H1 (cell line): ENCODE measurements around the gene TMEM54. TPM values are rescaled to one million over a fixed set of nuclear protein-coding genes. Genes with fewer than 3 reads are reported as not detected.

Experiments
- CTCF ChIA-PET: fragments of 300-600 bp; sonication (Branson Sonifier 250); formaldehyde crosslinking; loops from one replicate; lab custom pipeline; 2021; ENCODE audit not compliant: partially characterized antibody; lab: Charles Lee
- POLR2A ChIA-PET: fragments of 300-600 bp; sonication (Branson Sonifier 250); formaldehyde crosslinking; loops from one replicate; lab custom pipeline; 2021; ENCODE audit warnings: inconsistent platforms; ENCODE audit not compliant: partially characterized antibody; lab: Charles Lee
- DNase-seq, 2 experiments: peaks; one replicate each; pipeline versions ENCODE4 v3.0.0 to v3.0.0-alpha.2; 2010 to 2022; ENCODE audit warnings: low spot score in 2 of 2, low read depth in 1 of 2, mixed read lengths in 1 of 2
- FAIRE-seq: peaks from 2 replicates; lab custom pipeline; 2011; peaks lifted over from hg19 to GRCh38; lab: Jason Lieb, UNC
- H2AFZ ChIP-seq: 2 replicates; pipeline ENCODE4 v1.8.1; 2012; ENCODE audit warnings: low read length, inconsistent platforms
- H2AK5ac ChIP-seq: 2 replicates; pipeline ENCODE4 v1.6.1; 2013; ENCODE audit warnings: low read depth, low read length
- H2BK120ac ChIP-seq: replicated peaks from 2 replicates; pipeline ENCODE3; 2013; ENCODE audit warnings: low read depth, low read length, inconsistent platforms
- H2BK12ac ChIP-seq: 2 replicates; pipeline ENCODE4 v1.6.1; 2013; ENCODE audit warnings: low read depth, low read length
- H2BK15ac ChIP-seq: 2 replicates; pipeline ENCODE4 v1.6.1; 2013; ENCODE audit warnings: low read length
- H2BK20ac ChIP-seq: 2 replicates; pipeline ENCODE4 v1.6.1; 2013; ENCODE audit warnings: low read length
- H2BK5ac ChIP-seq: 2 replicates; pipeline ENCODE4 v1.6.1; 2013; ENCODE audit warnings: low read depth, low read length
- H3K14ac ChIP-seq: 2 replicates; pipeline ENCODE4 v1.6.1; 2013; ENCODE audit warnings: inconsistent platforms; ENCODE audit not compliant: insufficient read length
- H3K18ac ChIP-seq: 2 replicates; pipeline ENCODE4 v1.6.1; 2013; ENCODE audit warnings: low read length; ENCODE audit errors: extremely low read depth
- H3K23ac ChIP-seq: 2 replicates; pipeline ENCODE4 v1.6.1; 2013; ENCODE audit warnings: inconsistent platforms; ENCODE audit not compliant: insufficient read length
- H3K23me2 ChIP-seq: 2 replicates; pipeline ENCODE4 v1.6.1; 2013; ENCODE audit warnings: low read depth, low read length
- H3K27ac ChIP-seq: 2 replicates; pipeline ENCODE4 v1.6.1; 2011; ENCODE audit warnings: low read depth, low read length, inconsistent platforms
- H3K27me3 ChIP-seq, 4 experiments: replicated peaks in 1 of 4; 1 replicate in 1 of 4; 2 replicates in 3 of 4; pipeline versions ENCODE4 v1.6.1 to v1.8.1; 2011 to 2013; ENCODE audit warnings: low read length in 3 of 4, mild to moderate bottlenecking in 3 of 4, inconsistent platforms in 2 of 4, mixed read lengths in 2 of 4, moderate library complexity in 1 of 4; ENCODE audit not compliant: control insufficient read depth in 3 of 4, insufficient read depth in 3 of 4; ENCODE audit errors: extremely low read depth in 1 of 4
- H3K36me3 ChIP-seq, 4 experiments: 2 replicates each; pipeline versions ENCODE4 v1.6.1 to v1.8.1; 2011 to 2013; ENCODE audit warnings: mild to moderate bottlenecking in 4 of 4, low read length in 3 of 4, moderate library complexity in 2 of 4, control low read depth in 1 of 4, inconsistent platforms in 1 of 4; ENCODE audit not compliant: insufficient read depth in 4 of 4, control insufficient read depth in 2 of 4
- H3K4ac ChIP-seq: replicated peaks from 2 replicates; pipeline ENCODE3; 2013; ENCODE audit warnings: low read length, low read depth, mixed read lengths, inconsistent platforms; ENCODE audit not compliant: insufficient read length
- H3K4me1 ChIP-seq, 4 experiments: replicated peaks in 1 of 4; 1 replicate in 1 of 4; 2 replicates in 3 of 4; pipeline versions ENCODE4 v1.6.1 to v1.8.1; 2011 to 2013; ENCODE audit warnings: low read length in 3 of 4, inconsistent platforms in 2 of 4, mixed read lengths in 1 of 4; ENCODE audit not compliant: insufficient read depth in 4 of 4, control insufficient read depth in 3 of 4
- H3K4me2 ChIP-seq, 2 experiments: 2 replicates each; pipeline versions ENCODE4 v1.6.1 to v1.8.1; 2011 to 2013; ENCODE audit warnings: low read depth in 2 of 2, low read length in 2 of 2, control low read depth in 1 of 2, inconsistent platforms in 1 of 2, mild to moderate bottlenecking in 1 of 2; ENCODE audit not compliant: insufficient read depth in 1 of 2
- H3K4me3 ChIP-seq, 4 experiments: fragments of 200-600, 300-600 bp in 1 of 4; sonication (generic), shearing (Covaris generic), sonication (Bioruptor Twin) in 1 of 4; 2 replicates each; pipeline versions ENCODE4 v1.5.1 to v1.8.1; 2011 to 2016; ENCODE audit warnings: low read length in 4 of 4, low read depth in 3 of 4, control low read depth in 2 of 4, inconsistent platforms in 2 of 4, mild to moderate bottlenecking in 2 of 4, mixed read lengths in 1 of 4, moderate library complexity in 1 of 4; ENCODE audit not compliant: insufficient read depth in 2 of 4; ENCODE audit errors: extremely low read depth in 1 of 4
- H3K56ac ChIP-seq: replicated peaks from 2 replicates; pipeline ENCODE3; 2013; ENCODE audit warnings: low read depth, mild to moderate bottlenecking, mixed read lengths, low read length, inconsistent platforms; ENCODE audit not compliant: insufficient read length
- H3K79me1 ChIP-seq: 2 replicates; pipeline ENCODE4 v1.6.1; 2013; ENCODE audit warnings: low read depth, low read length, control low read depth
- H3K79me2 ChIP-seq, 2 experiments: 2 replicates each; pipeline versions ENCODE4 v1.6.1 to v1.8.1; 2012 to 2013; ENCODE audit warnings: low read length in 2 of 2, mild to moderate bottlenecking in 2 of 2, inconsistent platforms in 1 of 2; ENCODE audit not compliant: insufficient read depth in 2 of 2, control insufficient read depth in 1 of 2
- H3K9ac ChIP-seq, 4 experiments: replicated peaks in 1 of 4; 1 replicate in 1 of 4; 2 replicates in 3 of 4; pipeline versions ENCODE4 v1.6.1 to v1.8.1; 2011 to 2013; ENCODE audit warnings: low read depth in 3 of 4, low read length in 3 of 4, control low read depth in 2 of 4, mild to moderate bottlenecking in 2 of 4, moderate library complexity in 2 of 4, inconsistent platforms in 1 of 4; ENCODE audit errors: extremely low read depth in 1 of 4
- H3K9me3 ChIP-seq, 2 experiments: 2 replicates each; pipeline versions ENCODE4 v1.6.1 to v1.8.1; 2012 to 2013; ENCODE audit warnings: mild to moderate bottlenecking in 2 of 2, moderate library complexity in 2 of 2, control low read depth in 1 of 2, inconsistent platforms in 1 of 2, low read depth in 1 of 2, low read length in 1 of 2, mixed read lengths in 1 of 2; ENCODE audit not compliant: insufficient read depth in 2 of 2
- H4K20me1 ChIP-seq, 2 experiments: replicated peaks in 1 of 2; 2 replicates each; pipeline versions ENCODE3 to v1.8.1; 2011 to 2013; ENCODE audit warnings: inconsistent platforms in 2 of 2, low read length in 2 of 2, mild to moderate bottlenecking in 1 of 2; ENCODE audit not compliant: insufficient read depth in 2 of 2, control insufficient read depth in 1 of 2
- H4K5ac ChIP-seq: 2 replicates; pipeline ENCODE4 v1.6.1; 2013; ENCODE audit warnings: low read length, low read depth, mixed read lengths, inconsistent platforms; ENCODE audit not compliant: insufficient read length
- H4K8ac ChIP-seq: 2 replicates; pipeline ENCODE4 v1.8.0; 2013; ENCODE audit warnings: mild to moderate bottlenecking, moderate library complexity, low read length, inconsistent platforms; ENCODE audit not compliant: insufficient read depth; ENCODE audit errors: extremely low read depth
- H4K91ac ChIP-seq: replicated peaks from 2 replicates; pipeline ENCODE3; 2013; ENCODE audit warnings: low read length, mixed read lengths, inconsistent platforms; ENCODE audit not compliant: insufficient read length
- BCL11A ChIP-seq, 2 experiments: IDR thresholded peaks; one replicate each; pipeline ENCODE4 v1.6.1; 2011; ENCODE audit warnings: low read depth in 2 of 2, low read length in 2 of 2, mild to moderate bottlenecking in 2 of 2
- EZH2 ChIP-seq: fragments of 200-600 bp; sonication (generic); IDR thresholded peaks from 2 replicates; pipeline ENCODE4 v1.7.1; 2012; ENCODE audit warnings: low read depth, mild to moderate bottlenecking, moderate library complexity, low read length, inconsistent platforms; ENCODE audit not compliant: severe bottlenecking
- GABPA ChIP-seq: IDR thresholded peaks from 2 replicates; pipeline ENCODE4 v1.6.1; 2011; ENCODE audit warnings: mild to moderate bottlenecking, low read length, moderate library complexity, borderline replicate concordance; ENCODE audit not compliant: insufficient read depth
- JUND ChIP-seq: IDR thresholded peaks from 2 replicates; pipeline ENCODE4 v1.6.1; 2011; ENCODE audit warnings: mild to moderate bottlenecking, improper control_type of control experiment, low read length
- KDM5A ChIP-seq: fragments of 200-600 bp; IDR thresholded peaks from 2 replicates; pipeline ENCODE4 v1.7.1; 2012; ENCODE audit warnings: mild to moderate bottlenecking, low read length, inconsistent platforms, mixed read lengths
- PHF8 ChIP-seq: fragments of 200-600 bp; sonication (generic); conservative IDR thresholded peaks from 2 replicates; pipeline ENCODE4 v1.7.1; 2012; ENCODE audit warnings: low read depth, mild to moderate bottlenecking, inconsistent platforms, low read length, moderate library complexity
- POLR2AphosphoS5 ChIP-seq: IDR thresholded peaks from 2 replicates; pipeline ENCODE4 v1.6.1; 2011; ENCODE audit warnings: low read depth, low read length
- RAD21 ChIP-seq, 2 experiments: IDR thresholded peaks in 1 of 2; conservative IDR thresholded peaks in 1 of 2; 2 replicates each; pipeline ENCODE4 v1.6.1; 2011; ENCODE audit warnings: low read depth in 2 of 2, low read length in 2 of 2, improper control_type of control experiment in 1 of 2, inconsistent platforms in 1 of 2, mild to moderate bottlenecking in 1 of 2, moderate library complexity in 1 of 2
- RXRA ChIP-seq: IDR thresholded peaks from 2 replicates; pipeline ENCODE4 v1.6.1; 2011; ENCODE audit warnings: low read depth, mild to moderate bottlenecking, low read length, moderate library complexity; ENCODE audit not compliant: insufficient read depth
- SP1 ChIP-seq: IDR thresholded peaks from 2 replicates; pipeline ENCODE4 v1.6.1; 2011; ENCODE audit warnings: low read depth, low read length
- TBP ChIP-seq: IDR thresholded peaks from 2 replicates; pipeline ENCODE4 v1.6.1; 2011; ENCODE audit warnings: low read depth, low read length, improper control_type of control experiment
- TCF12 ChIP-seq: IDR thresholded peaks from 2 replicates; pipeline ENCODE4 v1.6.1; 2011; ENCODE audit warnings: low read depth, mild to moderate bottlenecking, low read length
- WGBS, 2 experiments: shearing (Covaris generic) in 1 of 2; methylation state at CpG; one replicate each; pipeline versions ENCODE4 v1.1.6 to v1.1.7; 2013 to 2015; ENCODE audit warnings: low lambda C conversion rate in 2 of 2, mixed read lengths in 2 of 2, inconsistent platforms in 1 of 2, low coverage in 1 of 2, missing lambda C conversion rate in 1 of 2; ENCODE audit not compliant: insufficient replicate concordance in 2 of 2, insufficient coverage in 1 of 2, insufficient read length in 1 of 2; ENCODE audit errors: extremely low coverage in 1 of 2, missing lambda C conversion rate in 1 of 2; 5-methylcytosine and 5-hydroxymethylcytosine counted together
- polyA plus RNA-seq, 7 experiments: library from polyadenylated mRNA; depleted of rRNA in 3 of 7; stranded (reverse) in 5 of 7; unstranded in 2 of 7; fragments of >200 nt in 5 of 7; fragments of 200-250 nt in 2 of 7; gene quantifications; 1 replicate in 5 of 7; 2 replicates in 1 of 7; 4 replicates in 1 of 7; pipeline versions ENCODE4 v1.2.1 to v1.2.3, GENCODE V29; 2011 to 2013; ENCODE audit warnings: missing spikeins in 2 of 7, mixed read lengths in 2 of 7
- total RNA-seq: library from RNA; stranded (reverse); fragmentation: NEBNext Ultra II Directional; extraction: Animal tissue kit (Norgen Biotek cat#: 25700); gene quantifications from 2 replicates; pipeline ENCODE4 v1.2.1, GENCODE V29; 2021
- TF ChIP-seq, protein P1 (sequence below): IDR thresholded peaks from 2 replicates; pipeline ENCODE4 v1.6.1; 2012; ENCODE audit warnings: low read length, inconsistent platforms

TMEM54 gene
- total and polyA plus RNA-seq, 2 of the 8 experiments (the other 6 are each of a cell fraction or from before 2014, with no cell fraction given): 9.5 to 58.7 TPM

- H3K4ac ChIP-seq: no peak overlapping the region
- no peak overlapping the region for H3K9ac ChIP-seq
- H3K9me3 ChIP-seq: peaks cover 0 to 6% of the 10 kb centered on the region in 2 experiments; a peak in 1 of 4 replicates
- no peak overlapping the region for H2AFZ ChIP-seq
- H3K56ac ChIP-seq: no peak overlapping the region
- H3K4me1 ChIP-seq: peaks cover 0 to 15% (median 7%) of the 10 kb centered on the region in 4 experiments; a peak in 5 of 7 replicates
- no peak overlapping the region for H2BK12ac ChIP-seq
- H3K14ac ChIP-seq: no peak overlapping the region
- no peak overlapping the region for H3K4me3 ChIP-seq
- ChIA-PET CTCF (interaction anchor here (0.6 to 16.6 kb wide), 8 partner anchors 9 to 1180 kb away, joined by 3 to 382 read pairs (median 6); partner anchors contain the start of genes FNDC5 and HPCA), POLR2A (no interaction called here)
- WGBS, 2 experiments: 100% methylated on average over 1 of the region's 1 CpG; no CpG with 5 or more reads in 1 of the 2 experiments
- H3K79me1 ChIP-seq: no peaks in the 10 kb centered on the region
- no peak overlapping the region for H3K23ac ChIP-seq
- H3K27me3 ChIP-seq: peaks cover 2 to 40% (median 21%) of the 10 kb centered on the region in 4 experiments
- H3K79me2 ChIP-seq: no peaks in the 10 kb centered on the region
- no peak overlapping the region for H2BK15ac ChIP-seq
- H3K4me2 ChIP-seq: no peak overlapping the region
- no peak overlapping the region for H4K91ac ChIP-seq
- FAIRE-seq (no peak), DNase-seq (no peak)
- H2BK5ac ChIP-seq: no peak overlapping the region
- no peak overlapping the region for H2BK20ac ChIP-seq
- no peaks in the 10 kb centered on the region for H3K36me3 ChIP-seq
- no peak overlapping the region for H4K8ac ChIP-seq
- no peak overlapping the region for H2AK5ac ChIP-seq
- H4K5ac ChIP-seq: no peak overlapping the region
- H3K27ac ChIP-seq: no peak overlapping the region
- H2BK120ac ChIP-seq: no peak overlapping the region
- peaks cover 0 to 15% of the 10 kb centered on the region in 2 experiments for H4K20me1 ChIP-seq
- H3K23me2 ChIP-seq: peaks cover 4% of the 10 kb centered on the region; the same call in 1 of the 2 replicates
- H3K18ac ChIP-seq: no peak overlapping the region
- TF ChIP-seq SP1 (no peak), RAD21 (IDR thresholded peaks at IDR 0.05 in 1 of 2, conservative IDR thresholded peaks at IDR 0.05 in 1 of 2; ENCODE audit: low read depth in 2 of 2, low read length in 2 of 2) (no peak), PHF8 (no peak), TCF12 (no peak), BCL11A (IDR thresholded peaks at IDR 0.05; ENCODE audit: low read depth in 2 of 2, low read length in 2 of 2) (no peak), TBP (no peak), POLR2AphosphoS5 (no peak), GABPA (no peak), RXRA (no peak), KDM5A (no peak), JUND (no peak), EZH2 (no peak)
- TF ChIP-seq, protein P1, sequence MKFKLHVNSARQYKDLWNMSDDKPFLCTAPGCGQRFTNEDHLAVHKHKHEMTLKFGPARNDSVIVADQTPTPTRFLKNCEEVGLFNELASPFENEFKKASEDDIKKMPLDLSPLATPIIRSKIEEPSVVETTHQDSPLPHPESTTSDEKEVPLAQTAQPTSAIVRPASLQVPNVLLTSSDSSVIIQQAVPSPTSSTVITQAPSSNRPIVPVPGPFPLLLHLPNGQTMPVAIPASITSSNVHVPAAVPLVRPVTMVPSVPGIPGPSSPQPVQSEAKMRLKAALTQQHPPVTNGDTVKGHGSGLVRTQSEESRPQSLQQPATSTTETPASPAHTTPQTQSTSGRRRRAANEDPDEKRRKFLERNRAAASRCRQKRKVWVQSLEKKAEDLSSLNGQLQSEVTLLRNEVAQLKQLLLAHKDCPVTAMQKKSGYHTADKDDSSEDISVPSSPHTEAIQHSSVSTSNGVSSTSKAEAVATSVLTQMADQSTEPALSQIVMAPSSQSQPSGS: no peak
Measured at GRCh38 chr1:32891241-32891570, 10.0 kb downstream of the TMEM54 start.
